GM21381 (cell line): ENCODE measurements around the gene IL1RAPL2.
"Not testable (repeated sequence)": the region's sequence is repeated elsewhere in the genome, so short reads cannot be mapped to it uniquely, and the experiment has no call there.

ENCODE experiments used
- ATAC-seq: cut with Tn5 transposase; IDR thresholded peaks from one replicate; pipeline ENCODE4 v1.9.1; 2021; ENCODE audit warnings: mild to moderate bottlenecking, moderate library complexity; ENCODE audit not compliant: unreplicated experiment

Gene IL1RAPL2

GRCh38 chrX:105134273-105134672 lies 568.3 kb downstream of the IL1RAPL2 start:
- no peak for ATAC-seq

GRCh38 chrX:105136786-105137185 lies 570.8 kb downstream of the IL1RAPL2 start:
- ATAC-seq = no peak

- no peak for ATAC-seq
These were observed 584.0 kb downstream of the IL1RAPL2 start for GRCh38 chrX:105150036-105150435.

- ATAC-seq = no peak
These were observed 584.6 kb downstream of the IL1RAPL2 start for GRCh38 chrX:105150557-105150956.

- no peak for ATAC-seq
These were observed 601.2 kb downstream of the IL1RAPL2 start for GRCh38 chrX:105167233-105167632.

- ATAC-seq = no peak
These were observed 602.6 kb downstream of the IL1RAPL2 start for GRCh38 chrX:105168577-105168976.

GRCh38 chrX:105173071-105173470 lies 607.1 kb downstream of the IL1RAPL2 start:
- no peak for ATAC-seq

GRCh38 chrX:105179644-105180043 lies 613.6 kb downstream of the IL1RAPL2 start:
- ATAC-seq = no peak

- ATAC-seq = no peak
These were observed 623.1 kb downstream of the IL1RAPL2 start for GRCh38 chrX:105189093-105189492.

GRCh38 chrX:105190252-105190853 lies 624.4 kb downstream of the IL1RAPL2 start:
- ATAC-seq = no peak

- ATAC-seq = no peak
These were observed 625.9 kb downstream of the IL1RAPL2 start for GRCh38 chrX:105191878-105192277.

GRCh38 chrX:105209406-105209805 lies 643.4 kb downstream of the IL1RAPL2 start:
- ATAC-seq = no peak

- ATAC-seq = no peak
These were observed 644.3 kb downstream of the IL1RAPL2 start for GRCh38 chrX:105210258-105210657.

GRCh38 chrX:105211066-105211575 lies 645.1 kb downstream of the IL1RAPL2 start:
- no peak for ATAC-seq

GRCh38 chrX:105219454-105220401 lies 653.7 kb downstream of the IL1RAPL2 start:
- no peak for ATAC-seq

GRCh38 chrX:105220636-105221035 lies 654.6 kb downstream of the IL1RAPL2 start, which contains the start of gene TEX13A:
TSS of gene TEX13A (minus strand) at chrX:105220694. CDS start at chrX:105220397, 297 bp downstream.
- no peak for ATAC-seq

GRCh38 chrX:105221374-105221773 lies 655.4 kb downstream of the IL1RAPL2 start:
- no peak for ATAC-seq

- ATAC-seq = no peak
These were observed 660.5 kb downstream of the IL1RAPL2 start for GRCh38 chrX:105226499-105226898.

GRCh38 chrX:105228602-105229001 lies 662.6 kb downstream of the IL1RAPL2 start:
- no peak for ATAC-seq

GRCh38 chrX:105229146-105229545 lies 663.1 kb downstream of the IL1RAPL2 start:
- no peak for ATAC-seq

- ATAC-seq = not testable (repeated sequence)
These were observed 671.4 kb downstream of the IL1RAPL2 start for GRCh38 chrX:105237407-105237806.

- no peak for ATAC-seq
These were observed 675.1 kb downstream of the IL1RAPL2 start for GRCh38 chrX:105241056-105241455.
